ENCODE results near the gene KIRREL1.

DNA sequence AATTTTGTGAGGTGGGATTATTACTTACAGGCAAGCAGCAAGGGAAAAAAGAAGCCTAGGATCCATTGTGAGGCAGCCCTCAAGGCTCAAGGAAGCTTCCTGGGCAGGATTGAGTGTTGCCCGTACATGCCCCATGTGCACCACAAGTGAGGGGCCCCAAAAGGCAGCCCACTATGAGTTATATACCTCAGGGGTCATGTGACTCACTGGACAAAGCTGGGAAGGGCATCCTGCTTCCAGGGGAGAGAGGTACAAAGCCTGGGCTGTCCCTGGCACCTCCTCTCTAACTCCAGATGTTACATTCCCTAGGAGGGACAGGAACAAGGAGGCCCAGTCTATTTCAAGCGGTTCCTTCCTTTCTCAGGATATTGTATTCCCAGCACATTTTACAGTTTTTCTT lies 153.3 kb downstream of the KIRREL1 start:
- TF ChIP-seq, protein P1, sequence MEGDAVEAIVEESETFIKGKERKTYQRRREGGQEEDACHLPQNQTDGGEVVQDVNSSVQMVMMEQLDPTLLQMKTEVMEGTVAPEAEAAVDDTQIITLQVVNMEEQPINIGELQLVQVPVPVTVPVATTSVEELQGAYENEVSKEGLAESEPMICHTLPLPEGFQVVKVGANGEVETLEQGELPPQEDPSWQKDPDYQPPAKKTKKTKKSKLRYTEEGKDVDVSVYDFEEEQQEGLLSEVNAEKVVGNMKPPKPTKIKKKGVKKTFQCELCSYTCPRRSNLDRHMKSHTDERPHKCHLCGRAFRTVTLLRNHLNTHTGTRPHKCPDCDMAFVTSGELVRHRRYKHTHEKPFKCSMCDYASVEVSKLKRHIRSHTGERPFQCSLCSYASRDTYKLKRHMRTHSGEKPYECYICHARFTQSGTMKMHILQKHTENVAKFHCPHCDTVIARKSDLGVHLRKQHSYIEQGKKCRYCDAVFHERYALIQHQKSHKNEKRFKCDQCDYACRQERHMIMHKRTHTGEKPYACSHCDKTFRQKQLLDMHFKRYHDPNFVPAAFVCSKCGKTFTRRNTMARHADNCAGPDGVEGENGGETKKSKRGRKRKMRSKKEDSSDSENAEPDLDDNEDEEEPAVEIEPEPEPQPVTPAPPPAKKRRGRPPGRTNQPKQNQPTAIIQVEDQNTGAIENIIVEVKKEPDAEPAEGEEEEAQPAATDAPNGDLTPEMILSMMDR (IDR thresholded peaks at IDR 0.05), result no peak
- TF ChIP-seq POLR2A (IDR thresholded peaks at IDR 0.05), result no peak
